ENCODE data around the gene ATAD3B.

GRCh38 chr1:1437033-1437903 lies 34.3 kb upstream of the ATAD3B start:
- TF ChIP-seq EZH2 (IDR thresholded peaks at IDR 0.05), result no peak
- no peak for TF ChIP-seq POLR2AphosphoS5 (IDR thresholded peaks at IDR 0.05; ENCODE audit: borderline replicate concordance, low read depth, low read length)
